ENCODE measurements around the gene KIRREL3. TPM values are rescaled to one million over a fixed set of nuclear protein-coding genes. Genes with fewer than 3 reads are reported as not detected.

Gene KIRREL3
- total and polyA plus RNA-seq, 4 donors = 0.02 to 0.71 (median 0.15) TPM; not detected in 1

DNA sequence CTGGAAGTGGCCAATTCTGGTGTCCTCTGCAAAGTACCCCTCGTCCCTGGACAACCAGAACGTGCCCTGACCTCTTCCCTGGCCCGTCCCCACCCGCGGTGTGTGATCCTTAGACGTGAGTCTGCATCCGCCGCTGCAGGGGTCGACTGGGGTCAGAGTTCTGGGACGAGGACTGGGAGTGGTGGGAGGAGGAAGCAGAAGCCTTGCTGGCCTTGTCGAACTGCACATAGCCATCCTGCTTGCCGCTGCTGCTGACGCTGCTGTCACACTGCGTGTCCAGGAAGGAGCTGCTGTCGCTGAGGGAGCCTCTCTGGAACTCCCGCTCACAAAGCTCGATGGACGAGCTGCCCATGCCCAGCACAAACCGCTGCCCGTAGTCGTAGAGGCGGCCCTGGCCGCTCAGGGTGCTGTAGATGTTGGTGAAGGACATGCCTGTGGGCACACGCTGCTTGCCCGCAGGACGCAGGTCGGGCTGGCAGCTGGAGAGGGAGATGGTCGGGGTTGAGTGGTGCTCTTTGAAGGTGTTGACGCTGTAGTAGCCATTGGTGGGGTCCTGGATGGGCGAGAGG, 576.0 kb downstream of the KIRREL3 start:
- Histone ChIP-seq H3K4me1 (ENCODE audit: control insufficient read depth in 5 of 5, insufficient read depth in 5 of 5, low read length in 5 of 5) (peaks cover 4 to 29% (median 17%) of the 10 kb centered on the region in 5 donors), H3K9ac (ENCODE audit: insufficient read depth in 1 of 2, low read length in 2 of 2) (no peak overlapping the region), H3K27me3 (ENCODE audit: control insufficient read depth in 3 of 3, insufficient read depth in 3 of 3, low read length in 2 of 3) (no peaks in the 10 kb centered on the region), H3K36me3 (ENCODE audit: control insufficient read depth in 4 of 4, insufficient read depth in 4 of 4, low read length in 4 of 4) (peaks cover 0 to 8% (median 0%) of the 10 kb centered on the region in 4 donors), H3K27ac (ENCODE audit: low read depth in 1 of 2, low read length in 1 of 2) (no peak overlapping the region), H3K9me3 (ENCODE audit: control insufficient read depth in 4 of 4, insufficient read depth in 3 of 4, low read length in 3 of 4) (no peaks in the 10 kb centered on the region), H3K4me3 (no peak overlapping the region)
- TF ChIP-seq, protein P1, sequence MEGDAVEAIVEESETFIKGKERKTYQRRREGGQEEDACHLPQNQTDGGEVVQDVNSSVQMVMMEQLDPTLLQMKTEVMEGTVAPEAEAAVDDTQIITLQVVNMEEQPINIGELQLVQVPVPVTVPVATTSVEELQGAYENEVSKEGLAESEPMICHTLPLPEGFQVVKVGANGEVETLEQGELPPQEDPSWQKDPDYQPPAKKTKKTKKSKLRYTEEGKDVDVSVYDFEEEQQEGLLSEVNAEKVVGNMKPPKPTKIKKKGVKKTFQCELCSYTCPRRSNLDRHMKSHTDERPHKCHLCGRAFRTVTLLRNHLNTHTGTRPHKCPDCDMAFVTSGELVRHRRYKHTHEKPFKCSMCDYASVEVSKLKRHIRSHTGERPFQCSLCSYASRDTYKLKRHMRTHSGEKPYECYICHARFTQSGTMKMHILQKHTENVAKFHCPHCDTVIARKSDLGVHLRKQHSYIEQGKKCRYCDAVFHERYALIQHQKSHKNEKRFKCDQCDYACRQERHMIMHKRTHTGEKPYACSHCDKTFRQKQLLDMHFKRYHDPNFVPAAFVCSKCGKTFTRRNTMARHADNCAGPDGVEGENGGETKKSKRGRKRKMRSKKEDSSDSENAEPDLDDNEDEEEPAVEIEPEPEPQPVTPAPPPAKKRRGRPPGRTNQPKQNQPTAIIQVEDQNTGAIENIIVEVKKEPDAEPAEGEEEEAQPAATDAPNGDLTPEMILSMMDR (IDR thresholded peaks at IDR 0.05; ENCODE audit: control extremely low read depth, extremely low read depth) = no peak
- 83 to 85% methylated on average over 30 of the region's 30 CpGs for WGBS, 2 donors
- ATAC-seq (ENCODE audit: insufficient read depth, low FRiP score) (no peak), DNase-seq (peak in 1 of 3 donors; percentile 33)

DNA sequence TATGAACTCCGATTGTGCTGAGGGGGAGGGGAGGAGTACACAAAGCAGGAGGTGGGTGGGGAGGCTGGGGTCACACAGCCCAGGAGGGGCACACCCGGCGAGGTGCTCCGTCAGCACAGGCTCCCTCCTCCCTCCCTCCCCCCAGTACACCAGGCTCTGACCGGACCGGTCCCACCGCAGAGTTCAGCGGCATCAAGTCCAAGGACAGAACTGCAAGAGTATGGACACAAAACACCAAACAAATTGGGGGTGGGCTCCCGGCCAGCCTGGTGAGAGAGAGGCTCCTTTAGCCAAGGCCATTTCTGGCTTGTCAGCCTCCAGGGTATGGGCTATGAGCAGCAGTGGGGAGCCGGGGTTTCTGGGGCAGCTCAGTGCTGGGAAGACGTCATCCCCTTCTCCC, 576.8 kb downstream of the KIRREL3 start:
- peaks cover 0 to 8% (median 0%) of the 10 kb centered on the region in 4 donors for H3K36me3 ChIP-seq (ENCODE audit: control insufficient read depth in 4 of 4, insufficient read depth in 4 of 4, low read length in 4 of 4)
- DNase-seq = no peak
- H3K4me1 ChIP-seq (ENCODE audit: control insufficient read depth in 5 of 5, insufficient read depth in 5 of 5, low read length in 5 of 5) = peaks cover 4 to 35% (median 22%) of the 10 kb centered on the region in 5 donors
- 72 to 77% methylated on average over 11 of the region's 11 CpGs for WGBS, 2 donors
- no peaks in the 10 kb centered on the region for H3K9me3 ChIP-seq (ENCODE audit: control insufficient read depth in 4 of 4, insufficient read depth in 3 of 4, low read length in 3 of 4)
- TF ChIP-seq, protein P1 (IDR thresholded peaks at IDR 0.05; ENCODE audit: control extremely low read depth, extremely low read depth) = no peak
- no peaks in the 10 kb centered on the region for H3K27me3 ChIP-seq (ENCODE audit: control insufficient read depth in 3 of 3, insufficient read depth in 3 of 3, low read length in 2 of 3)
- no peak overlapping the region for H3K9ac ChIP-seq (ENCODE audit: insufficient read depth in 1 of 2, low read length in 2 of 2)
- no peak overlapping the region for H3K27ac ChIP-seq (ENCODE audit: low read depth in 1 of 2, low read length in 1 of 2)
- no peak for ATAC-seq (ENCODE audit: insufficient read depth, low FRiP score)
- no peak overlapping the region for H3K4me3 ChIP-seq

DNA sequence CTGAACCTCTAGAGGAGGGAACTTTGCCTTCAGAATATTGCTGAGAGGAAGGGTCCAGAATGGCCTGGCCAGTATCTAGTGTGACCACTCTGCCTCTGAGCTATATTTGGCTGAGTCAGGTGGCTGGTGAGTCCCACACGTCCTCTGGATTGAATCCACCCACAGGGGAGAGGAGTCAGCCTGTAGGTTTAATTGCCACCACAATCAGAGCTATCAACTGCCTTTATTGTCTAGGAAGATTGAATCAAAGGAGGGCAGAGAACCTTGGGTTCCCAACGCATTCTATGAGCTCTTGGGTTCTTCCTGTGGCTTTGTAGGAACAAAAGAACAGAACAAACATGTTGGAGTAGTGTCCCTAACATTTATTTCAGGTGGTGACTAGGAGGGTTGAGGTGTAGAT, 577.4 kb downstream of the KIRREL3 start:
- H3K36me3 ChIP-seq (ENCODE audit: control insufficient read depth in 4 of 4, insufficient read depth in 4 of 4, low read length in 4 of 4) = peaks cover 0 to 8% (median 0%) of the 10 kb centered on the region in 4 donors
- H3K27me3 ChIP-seq (ENCODE audit: control insufficient read depth in 3 of 3, insufficient read depth in 3 of 3, low read length in 2 of 3) = no peaks in the 10 kb centered on the region
- H3K9me3 ChIP-seq (ENCODE audit: control insufficient read depth in 4 of 4, insufficient read depth in 3 of 4, low read length in 3 of 4) = no peaks in the 10 kb centered on the region
- no peak overlapping the region for H3K4me3 ChIP-seq
- H3K9ac ChIP-seq (ENCODE audit: insufficient read depth in 1 of 2, low read length in 2 of 2) = no peak overlapping the region
- DNase-seq = no peak
- peaks cover 4 to 35% (median 26%) of the 10 kb centered on the region in 5 donors for H3K4me1 ChIP-seq (ENCODE audit: control insufficient read depth in 5 of 5, insufficient read depth in 5 of 5, low read length in 5 of 5)
- TF ChIP-seq, protein P1 (IDR thresholded peaks at IDR 0.05; ENCODE audit: control extremely low read depth, extremely low read depth) = no peak
- 48 to 68% methylated on average over 2 of the region's 2 CpGs for WGBS, 2 donors
- no peak for ATAC-seq (ENCODE audit: insufficient read depth, low FRiP score)
- peak overlapping the region in 1 of 2 donors; percentile 18 for H3K27ac ChIP-seq (ENCODE audit: low read depth in 1 of 2, low read length in 1 of 2)

DNA sequence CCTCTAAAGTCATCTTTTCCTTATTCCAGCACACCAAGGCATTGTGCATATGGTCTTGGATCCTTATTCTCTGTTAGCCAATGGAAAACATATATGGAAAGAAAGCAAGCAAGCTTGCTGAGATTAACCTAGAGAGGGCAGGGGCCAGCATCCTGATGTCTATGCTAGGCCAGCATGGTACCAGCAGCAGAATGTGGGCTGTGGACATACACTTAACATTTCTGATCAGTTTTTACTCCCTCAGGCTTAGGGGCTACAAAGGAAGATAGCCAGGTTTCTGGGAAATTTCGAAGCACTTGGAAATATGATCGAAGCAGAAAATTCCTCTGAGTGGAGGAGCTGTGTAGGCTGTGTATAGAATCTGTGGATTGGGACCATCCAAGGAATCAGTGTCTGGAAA, 578.1 kb downstream of the KIRREL3 start:
- H3K27me3 ChIP-seq (ENCODE audit: control insufficient read depth in 3 of 3, insufficient read depth in 3 of 3, low read length in 2 of 3) = no peaks in the 10 kb centered on the region
- ATAC-seq (ENCODE audit: insufficient read depth, low FRiP score) = no peak

More for the DNA sequence above, 578.1 kb downstream of the KIRREL3 start:
- 93 to 98% methylated on average over 2 of the region's 2 CpGs for WGBS, 2 donors
- Histone ChIP-seq H3K27ac (ENCODE audit: low read depth in 1 of 2, low read length in 1 of 2) (no peak overlapping the region), H3K9ac (ENCODE audit: insufficient read depth in 1 of 2, low read length in 2 of 2) (no peak overlapping the region), H3K4me1 (ENCODE audit: control insufficient read depth in 5 of 5, insufficient read depth in 5 of 5, low read length in 5 of 5) (peaks cover 4 to 36% (median 26%) of the 10 kb centered on the region in 5 donors), H3K36me3 (ENCODE audit: control insufficient read depth in 4 of 4, insufficient read depth in 4 of 4, low read length in 4 of 4) (peaks cover 0 to 8% (median 0%) of the 10 kb centered on the region in 4 donors), H3K9me3 (ENCODE audit: control insufficient read depth in 4 of 4, insufficient read depth in 3 of 4, low read length in 3 of 4) (no peaks in the 10 kb centered on the region), H3K4me3 (no peak overlapping the region)
- TF ChIP-seq, protein P1 (IDR thresholded peaks at IDR 0.05; ENCODE audit: control extremely low read depth, extremely low read depth) = no peak
- no peak for DNase-seq
